Activated T-cell treated with anti-CD3 and anti-CD28 coated beads, Interleukin-2, amount 50 U/mL, for 4 hours (primary cell): ENCODE data around the gene POLR2L. TPM values are rescaled to one million over a fixed set of nuclear protein-coding genes. Genes with fewer than 3 reads are reported as not detected.
A peak's percentile ranks its signal among the peaks of the same experiment; 100 is the strongest.

Experiments
- ATAC-seq, 2 donors: fragments of 200-7000 bp; cut with Tn5 transposase; one replicate each; pipeline ENCODE4 v1.10.0; 2021
- DNase-seq: peaks from one replicate; pipeline ENCODE4 v3.0.0-alpha.2; 2020
- H3K27me3 Mint-ChIP-seq: one replicate; pipeline ENCODE4 v1.8.0; 2021; ENCODE audit warnings: low read depth, mixed read lengths
- H3K36me3 Mint-ChIP-seq: one replicate; pipeline ENCODE4 v1.8.0; 2022; ENCODE audit warnings: mixed read lengths; ENCODE audit not compliant: insufficient read depth
- H3K4me1 Mint-ChIP-seq: one replicate; pipeline ENCODE4 v1.8.0; 2021; ENCODE audit warnings: low read depth, mixed read lengths
- H3K4me3 Mint-ChIP-seq: one replicate; pipeline ENCODE4 v1.8.0; 2021; ENCODE audit warnings: mild to moderate bottlenecking, moderate library complexity, mixed read lengths
- H3K9me3 Mint-ChIP-seq: one replicate; pipeline ENCODE4 v1.8.0; 2021; ENCODE audit warnings: mixed read lengths
- total RNA-seq, 3 donors: library from RNA; stranded (reverse); gene quantifications; one replicate each; pipeline ENCODE4 v1.2.1, GENCODE V29; 2021

POLR2L gene
- total RNA-seq, 3 donors from 2014 or later: 167 to 183 (median 174) TPM

DNA sequence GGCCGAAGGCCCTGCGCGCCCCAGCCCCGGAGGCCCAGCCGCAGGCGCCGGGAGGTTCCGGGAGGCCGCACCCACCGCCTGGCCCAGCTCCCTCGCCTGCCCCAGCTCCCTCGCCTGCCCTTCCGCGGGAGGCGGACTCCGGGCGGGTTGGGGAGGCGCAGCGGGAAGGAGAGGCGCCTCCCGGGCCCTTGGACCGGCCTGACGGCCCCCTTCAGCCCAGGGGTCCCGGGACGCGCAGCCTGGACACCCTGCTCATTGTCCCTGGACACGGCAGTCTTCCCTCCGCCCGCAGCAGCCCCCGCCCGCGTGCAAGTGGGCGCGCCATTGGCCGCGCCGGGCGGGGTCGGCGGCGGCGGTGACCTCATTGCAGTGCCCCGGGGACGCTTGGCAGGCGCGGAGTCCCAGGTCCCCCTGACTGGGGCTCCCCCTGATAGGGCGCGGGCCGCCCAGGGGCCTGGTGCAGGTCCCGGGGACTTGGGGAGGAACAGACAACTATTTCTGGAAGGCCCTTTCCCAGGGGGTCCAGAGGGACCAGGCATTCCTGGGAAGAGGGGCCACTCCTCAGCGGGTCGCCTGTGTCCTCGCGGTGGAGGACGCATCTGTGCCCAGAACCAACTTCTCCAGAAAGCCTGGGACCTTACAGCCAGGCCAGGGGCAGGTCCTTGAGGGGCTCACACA, 9.1 kb downstream of the POLR2L start:
- ATAC-seq (peak; percentile 32 to 34), DNase-seq (no peak)
- peaks cover 34% of the 10 kb centered on the region for H3K27me3 Mint-ChIP-seq
- H3K4me3 Mint-ChIP-seq: peak overlapping the region; percentile 62
- H3K36me3 Mint-ChIP-seq: no peaks in the 10 kb centered on the region
- no peaks in the 10 kb centered on the region for H3K9me3 Mint-ChIP-seq
- H3K4me1 Mint-ChIP-seq: peaks cover 23% of the 10 kb centered on the region

DNA sequence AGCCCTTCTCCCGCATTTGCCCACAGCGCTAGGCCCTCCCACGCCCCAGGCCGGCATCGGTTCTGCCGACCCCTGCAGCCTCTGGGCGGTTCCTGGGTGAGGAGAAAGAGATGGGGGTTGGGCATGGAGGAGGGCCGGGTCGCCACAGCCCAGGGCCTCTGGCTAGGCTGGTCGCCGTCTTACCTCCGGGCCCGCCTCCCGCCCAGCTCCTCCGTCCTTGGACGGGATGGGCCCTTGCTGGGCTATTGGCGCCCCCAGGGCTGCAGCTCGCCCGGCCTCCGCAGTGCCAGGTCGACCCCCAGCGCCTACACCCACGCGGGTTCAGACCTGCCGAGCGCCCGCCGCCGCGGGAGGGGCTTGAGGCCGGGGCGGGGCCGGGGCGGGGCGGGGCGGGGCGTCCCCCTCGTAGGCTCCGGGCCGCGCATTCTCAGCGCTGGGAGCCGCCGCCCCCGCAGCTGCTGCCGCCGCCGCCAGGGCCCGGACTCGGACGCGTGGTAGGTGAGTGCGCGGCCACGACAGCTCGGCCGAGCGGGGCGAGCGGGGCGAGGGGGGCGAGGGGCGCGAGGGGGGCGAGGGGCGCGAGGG, 9.7 kb downstream of the POLR2L start, which contains the start of gene CD151:
TSS of gene CD151 (plus strand) at position 424 of the 585 bp plus-strand sequence. CDS start 3,118 bp downstream, outside the sequence.
- Mint-ChIP-seq H3K9me3 (no peaks in the 10 kb centered on the region), H3K27me3 (peaks cover 41% of the 10 kb centered on the region), H3K4me1 (peaks cover 25% of the 10 kb centered on the region), H3K36me3 (no peaks in the 10 kb centered on the region), H3K4me3 (peak within 1 kb of the TSS; percentile 62)
- ATAC-seq (peak; percentile 51 to 59), DNase-seq (peak; percentile 33)

DNA sequence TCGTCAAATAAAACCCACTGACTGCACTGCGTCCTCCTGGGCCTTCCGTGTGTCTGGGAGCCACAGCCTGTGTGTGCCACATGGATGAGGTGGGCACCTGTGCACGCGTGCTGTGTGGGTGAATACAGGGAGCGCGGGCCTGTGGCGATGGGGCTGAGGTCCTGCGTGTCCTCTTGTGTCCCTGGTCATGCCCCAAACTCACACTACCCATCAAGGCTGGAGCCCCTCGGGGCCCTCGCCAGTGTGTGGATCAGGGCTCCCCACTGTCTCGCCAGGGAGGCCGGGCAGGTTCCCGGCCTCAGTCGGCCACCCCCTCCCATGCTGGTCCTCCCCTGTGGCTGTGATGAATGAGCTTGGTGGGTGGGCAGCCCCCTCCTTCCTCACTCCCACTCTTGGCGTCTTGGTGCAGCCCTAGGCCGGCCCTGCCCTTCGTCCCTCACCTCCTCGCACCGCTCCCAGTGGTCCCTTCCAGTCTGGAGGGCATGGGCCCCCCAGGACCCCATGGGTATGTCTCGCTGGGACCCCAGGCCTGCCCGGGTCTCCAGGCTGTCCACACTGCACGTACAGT, 10.3 kb downstream of the POLR2L start:
- DNase-seq (no peak), ATAC-seq (no peak)
- H3K9me3 Mint-ChIP-seq: no peaks in the 10 kb centered on the region
- peaks cover 27% of the 10 kb centered on the region for H3K4me1 Mint-ChIP-seq
- peak overlapping the region; percentile 42 for H3K4me3 Mint-ChIP-seq
- H3K27me3 Mint-ChIP-seq: peaks cover 42% of the 10 kb centered on the region
- H3K36me3 Mint-ChIP-seq: no peaks in the 10 kb centered on the region

DNA sequence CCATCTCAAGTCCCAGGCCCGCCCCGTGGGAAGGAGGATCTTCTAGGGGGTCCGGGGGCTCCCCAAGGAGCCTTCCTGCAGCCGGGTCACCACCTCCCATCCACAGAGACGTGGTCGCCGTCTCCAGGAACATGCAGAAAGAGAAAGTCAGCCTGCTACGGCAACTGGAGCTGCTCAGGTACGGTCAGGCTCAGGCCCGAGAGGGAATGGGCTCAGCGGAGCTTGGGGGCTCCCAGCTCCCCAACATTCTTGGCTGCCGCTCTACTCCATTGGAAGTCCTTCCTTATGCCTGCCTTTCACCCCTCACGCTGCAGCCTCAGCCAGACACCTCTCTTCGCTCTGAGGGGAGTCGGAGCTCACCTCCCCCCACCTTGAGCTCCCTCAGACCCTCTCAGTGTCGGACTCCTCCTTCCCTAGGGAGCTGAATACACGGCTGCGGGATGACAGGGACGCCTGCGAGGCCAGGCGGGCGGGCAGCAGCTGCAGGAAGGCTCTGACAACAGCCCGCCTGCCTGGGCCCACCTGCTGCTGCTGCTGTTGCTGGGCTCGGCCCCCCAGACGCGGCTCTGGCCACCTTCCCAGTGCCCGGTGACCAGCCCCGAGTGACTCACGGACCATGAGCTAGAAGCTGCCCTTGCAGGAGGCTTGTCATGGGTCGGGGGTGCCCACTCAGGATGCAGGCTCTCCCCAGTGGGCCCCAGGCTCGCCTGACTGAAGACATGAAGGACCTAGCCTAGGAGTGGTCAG, 11.0 kb downstream of the POLR2L start:
- ATAC-seq (no peak), DNase-seq (no peak)
- peaks cover 31% of the 10 kb centered on the region for H3K4me1 Mint-ChIP-seq
- H3K27me3 Mint-ChIP-seq: peaks cover 44% of the 10 kb centered on the region
- peak overlapping the region; percentile 51 for H3K4me3 Mint-ChIP-seq
- no peaks in the 10 kb centered on the region for H3K36me3 Mint-ChIP-seq
- no peaks in the 10 kb centered on the region for H3K9me3 Mint-ChIP-seq

DNA sequence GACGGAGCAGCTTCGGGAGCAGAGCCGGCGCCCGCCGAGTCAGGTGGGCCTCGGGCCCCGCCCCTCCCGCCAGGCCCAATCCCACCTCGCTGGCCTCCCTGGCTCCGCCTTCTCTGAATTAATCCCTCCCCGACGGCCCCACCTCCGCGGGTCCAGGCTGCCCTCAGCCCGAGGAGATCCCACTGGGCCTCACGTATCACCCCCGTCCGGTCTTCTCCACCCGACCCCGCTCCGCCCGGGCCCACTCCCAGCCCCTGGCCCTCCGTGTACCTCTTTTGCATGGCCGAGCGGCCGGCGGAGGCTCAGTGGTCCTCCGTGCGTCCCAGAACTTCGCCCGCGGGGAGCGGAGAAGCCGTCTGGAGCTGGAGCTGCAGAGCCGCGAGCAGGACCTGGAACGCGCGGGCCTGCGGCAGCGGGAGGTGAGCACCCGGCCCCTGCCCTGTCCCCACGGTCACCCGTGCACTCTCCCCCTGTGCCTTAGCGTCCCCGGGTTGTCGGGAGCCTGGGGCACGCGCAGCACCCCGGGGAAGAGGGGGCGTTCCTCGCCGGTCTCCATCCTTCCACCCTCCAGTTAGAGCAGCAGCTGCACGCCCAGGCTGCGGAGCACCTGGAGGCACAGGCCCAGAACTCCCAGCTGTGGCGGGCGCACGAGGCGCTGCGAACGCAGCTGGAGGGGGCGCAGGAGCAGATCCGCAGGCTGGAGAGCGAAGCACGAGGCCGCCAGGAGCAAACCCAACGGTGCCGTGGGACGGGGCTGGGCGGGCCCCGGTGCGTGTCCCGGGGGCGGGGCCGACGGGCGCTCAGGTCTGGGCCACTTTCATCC, 11.8 kb downstream of the POLR2L start:
- H3K4me1 Mint-ChIP-seq: peaks cover 31% of the 10 kb centered on the region
- peak; percentile 53 to 55 for ATAC-seq
- H3K36me3 Mint-ChIP-seq: no peaks in the 10 kb centered on the region
- H3K9me3 Mint-ChIP-seq: no peaks in the 10 kb centered on the region
- H3K27me3 Mint-ChIP-seq: peaks cover 44% of the 10 kb centered on the region
- peak; percentile 41 for DNase-seq
- H3K4me3 Mint-ChIP-seq: peak overlapping the region; percentile 51

DNA sequence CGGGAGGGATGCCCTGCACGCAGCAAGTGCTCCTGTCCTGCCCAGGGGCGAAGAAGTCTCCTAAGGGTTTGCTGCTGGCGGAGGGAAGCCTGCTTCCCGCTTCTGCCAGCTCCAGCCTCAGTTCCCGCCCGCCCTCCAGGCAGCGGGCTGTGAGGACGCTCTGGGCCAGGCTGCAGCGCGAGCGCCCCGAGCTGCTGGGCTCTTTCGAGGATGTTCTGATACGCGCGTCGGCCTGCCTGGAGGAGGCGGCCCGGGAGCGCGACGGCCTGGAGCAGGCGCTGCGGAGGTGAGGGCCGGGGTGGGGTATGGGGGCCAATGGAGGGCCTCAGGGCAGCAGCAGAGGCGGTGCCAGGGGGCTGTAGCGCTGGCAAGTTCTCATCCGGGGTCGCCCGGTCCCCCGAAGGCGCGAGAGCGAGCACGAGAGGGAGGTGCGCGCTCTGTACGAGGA, 12.5 kb downstream of the POLR2L start:
- Mint-ChIP-seq H3K9me3 (no peaks in the 10 kb centered on the region), H3K36me3 (peaks cover 5% of the 10 kb centered on the region), H3K4me1 (peaks cover 31% of the 10 kb centered on the region), H3K4me3 (peak overlapping the region; percentile 38), H3K27me3 (peaks cover 48% of the 10 kb centered on the region)
- no peak for DNase-seq
- ATAC-seq: peak; percentile 5 to 12

DNA sequence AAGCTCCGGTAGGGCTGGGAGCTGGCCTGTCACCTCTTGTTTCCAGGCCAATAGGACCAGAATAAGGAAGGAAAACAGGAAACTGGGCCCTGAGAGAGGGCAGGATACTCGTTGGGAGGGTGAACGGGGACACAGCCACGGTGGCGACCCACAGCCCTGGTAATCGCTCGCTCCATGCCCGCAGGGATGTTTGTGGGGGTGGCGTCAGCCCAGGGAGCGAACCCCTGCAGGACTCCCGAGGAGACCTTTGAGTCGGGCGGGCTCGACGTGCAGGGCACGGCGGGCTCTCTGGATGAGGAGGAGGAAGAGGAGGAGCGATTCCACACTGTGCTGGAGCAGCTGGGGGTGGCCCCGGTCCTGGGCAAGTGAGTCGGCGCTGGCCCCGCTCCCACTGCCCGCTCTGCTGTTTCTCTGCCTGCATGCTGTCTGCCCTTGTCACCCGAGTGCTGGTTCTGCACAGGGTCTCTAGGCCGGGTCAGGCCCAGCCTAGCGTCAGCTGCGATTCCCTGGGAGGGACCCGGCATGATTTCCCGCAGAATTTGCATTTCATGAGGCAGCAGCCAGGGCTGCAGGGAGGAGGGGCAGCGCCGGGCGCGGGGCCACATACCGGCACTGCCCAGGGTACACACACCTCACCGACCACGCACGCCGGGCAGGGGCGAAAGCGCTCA, 13.0 kb downstream of the POLR2L start:
- Mint-ChIP-seq H3K4me1 (peaks cover 29% of the 10 kb centered on the region), H3K9me3 (no peaks in the 10 kb centered on the region), H3K36me3 (peaks cover 7% of the 10 kb centered on the region), H3K27me3 (peaks cover 48% of the 10 kb centered on the region), H3K4me3 (peak overlapping the region; percentile 38)
- DNase-seq (no peak), ATAC-seq (no peak)

DNA sequence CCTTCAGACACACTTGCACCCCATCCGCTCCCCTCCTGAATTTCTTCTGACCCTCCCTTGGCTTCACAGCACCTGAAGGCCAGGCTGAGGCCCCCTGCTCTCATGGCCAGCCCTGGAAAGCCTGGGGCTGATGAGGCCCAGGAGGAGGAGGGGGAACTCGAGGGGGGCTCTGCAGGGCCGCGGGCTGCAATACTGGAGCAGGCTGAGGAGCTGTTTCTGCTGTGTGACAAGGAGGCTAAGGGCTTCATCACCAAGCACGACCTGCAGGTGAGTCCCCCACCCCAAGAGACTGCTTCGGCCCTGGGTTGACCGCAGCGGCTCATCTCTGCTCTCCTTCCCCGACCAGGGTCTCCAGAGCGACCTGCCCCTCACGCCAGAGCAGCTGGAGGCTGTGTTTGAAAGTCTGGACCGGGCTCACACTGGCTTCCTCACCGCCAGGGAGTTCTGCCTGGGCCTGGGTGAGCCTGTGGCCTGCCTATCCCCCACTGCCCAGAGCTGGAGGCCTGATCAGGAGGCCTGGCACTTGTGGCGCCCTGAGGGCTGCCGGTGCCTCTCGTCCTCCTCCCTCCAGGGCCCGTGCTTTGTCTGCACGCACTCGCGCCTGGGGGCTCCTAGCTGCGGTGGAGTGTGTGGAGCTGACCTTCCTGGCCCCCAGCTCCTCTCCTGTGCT, 13.7 kb downstream of the POLR2L start:
- peaks cover 48% of the 10 kb centered on the region for H3K27me3 Mint-ChIP-seq
- peaks cover 7% of the 10 kb centered on the region for H3K36me3 Mint-ChIP-seq
- ATAC-seq: no peak
- H3K4me3 Mint-ChIP-seq: no peak overlapping the region
- H3K4me1 Mint-ChIP-seq: peaks cover 26% of the 10 kb centered on the region
- no peak for DNase-seq
- no peaks in the 10 kb centered on the region for H3K9me3 Mint-ChIP-seq

DNA sequence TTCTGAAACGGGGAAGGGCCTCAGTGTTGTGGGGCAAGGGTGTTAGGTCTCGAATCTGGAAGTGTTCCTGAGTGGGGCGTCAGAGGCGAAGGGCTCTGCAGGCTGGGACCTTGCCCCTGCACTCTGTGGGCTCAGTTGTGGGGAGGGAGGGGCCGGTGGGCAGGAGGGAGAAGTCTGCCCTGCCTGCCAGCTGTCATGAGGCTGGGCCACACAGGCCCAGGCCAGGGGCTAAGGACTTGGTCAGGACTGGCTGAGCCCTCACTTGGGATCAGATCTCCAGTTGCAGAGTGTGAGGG, 14.5 kb downstream of the POLR2L start, which contains the start of gene CRACR2B:
TSS of gene CRACR2B (plus strand) at position 23 of the 296 bp plus-strand sequence. CDS start 689 bp downstream, outside the sequence.
- Mint-ChIP-seq H3K4me1 (peaks cover 26% of the 10 kb centered on the region), H3K9me3 (no peaks in the 10 kb centered on the region), H3K27me3 (peaks cover 48% of the 10 kb centered on the region), H3K4me3 (peak within 1 kb of the TSS; percentile 51), H3K36me3 (peaks cover 9% of the 10 kb centered on the region)
- ATAC-seq: no peak
- DNase-seq: no peak

DNA sequence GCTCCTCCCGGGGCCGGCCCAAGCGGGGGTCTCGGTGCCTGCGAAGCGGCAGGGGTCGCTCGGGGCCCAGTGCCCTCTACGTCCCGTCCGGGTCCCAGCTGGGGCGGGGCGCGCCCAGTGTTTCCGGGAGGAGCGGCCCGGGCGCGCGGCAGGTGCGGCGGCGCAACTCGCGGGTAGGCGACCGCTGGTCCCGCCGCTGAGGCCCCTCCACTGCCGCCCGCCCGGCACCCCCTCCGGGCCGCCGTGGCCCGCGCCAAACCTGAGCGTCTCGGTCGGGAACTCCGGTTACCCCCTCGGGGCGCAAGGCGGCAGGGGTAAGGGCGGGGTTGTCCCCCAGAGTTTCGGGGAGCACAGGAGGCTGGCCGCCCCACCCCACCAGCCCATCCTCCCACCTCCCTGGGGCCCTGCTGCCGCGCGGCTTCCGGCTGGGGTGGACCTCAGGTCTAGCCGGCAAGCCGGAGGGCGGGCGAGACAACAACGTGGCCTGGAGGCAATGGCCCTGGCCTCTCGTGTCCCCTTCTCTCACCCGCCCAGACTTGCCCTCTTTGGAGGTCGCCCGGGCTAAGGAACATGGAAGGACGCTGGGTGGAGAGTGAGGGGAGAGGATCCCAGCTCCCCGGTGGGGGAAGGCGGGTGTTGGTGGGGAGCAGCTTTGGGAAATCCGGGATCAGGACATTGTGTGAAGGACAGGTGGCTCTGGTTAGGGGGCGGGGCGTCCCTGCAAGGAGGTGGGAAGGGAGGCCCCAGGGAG, 15.0 kb downstream of the POLR2L start:
- no peaks in the 10 kb centered on the region for H3K9me3 Mint-ChIP-seq
- peak overlapping the region; percentile 51 for H3K4me3 Mint-ChIP-seq
- ATAC-seq: peak in 1 of 2 donors; percentile 10
- DNase-seq: no peak
- peaks cover 9% of the 10 kb centered on the region for H3K36me3 Mint-ChIP-seq
- H3K4me1 Mint-ChIP-seq: peaks cover 27% of the 10 kb centered on the region
- H3K27me3 Mint-ChIP-seq: peaks cover 48% of the 10 kb centered on the region

DNA sequence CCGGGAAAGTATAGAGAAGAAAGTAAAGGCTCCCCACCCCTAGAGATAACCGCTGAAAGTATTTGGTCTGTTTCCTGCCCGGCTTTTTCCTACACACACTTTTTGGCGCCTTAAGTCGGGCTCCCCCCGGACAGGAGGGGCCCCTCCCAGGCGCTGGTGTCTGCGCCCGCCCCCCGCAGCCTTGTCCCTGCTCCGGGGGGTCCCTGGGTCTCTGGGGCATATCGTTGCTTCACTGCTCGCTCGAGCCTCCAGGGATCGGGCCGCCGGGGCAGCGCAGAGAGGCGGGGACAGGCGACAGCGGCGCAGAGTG, 15.5 kb downstream of the POLR2L start:
- peak in 1 of 2 donors; percentile 1 for ATAC-seq
- Mint-ChIP-seq H3K36me3 (peaks cover 9% of the 10 kb centered on the region), H3K4me1 (peaks cover 27% of the 10 kb centered on the region)

DNA sequence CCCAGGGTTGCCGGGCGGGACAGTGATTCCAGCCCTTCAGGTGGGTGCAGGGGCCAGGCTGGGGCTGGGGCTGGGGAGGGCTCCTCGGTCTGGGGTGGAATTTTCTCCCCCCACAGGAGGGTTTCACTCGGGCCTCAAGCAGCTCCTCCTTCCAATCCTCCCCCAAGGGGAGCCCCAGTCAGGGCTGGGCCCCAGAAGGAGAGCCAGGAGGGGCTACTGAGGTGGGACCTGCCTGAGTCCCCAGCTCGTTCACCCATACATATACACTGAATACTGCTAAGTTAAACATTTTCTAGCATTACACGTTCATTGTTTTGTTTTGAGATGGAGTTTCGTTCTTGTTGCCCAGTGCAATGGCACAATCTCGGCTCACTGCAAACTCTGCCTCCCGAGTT, 16.1 kb downstream of the POLR2L start:
- Mint-ChIP-seq H3K36me3 (peaks cover 9% of the 10 kb centered on the region), H3K4me1 (peaks cover 24% of the 10 kb centered on the region), H3K4me3 (peak overlapping the region; percentile 74), H3K9me3 (no peaks in the 10 kb centered on the region), H3K27me3 (peaks cover 38% of the 10 kb centered on the region)
- ATAC-seq (no peak), DNase-seq (no peak)

More for the DNA sequence above, 15.5 kb downstream of the POLR2L start:
- H3K27me3 Mint-ChIP-seq: peaks cover 44% of the 10 kb centered on the region
- H3K9me3 Mint-ChIP-seq: no peaks in the 10 kb centered on the region
- DNase-seq: no peak
- H3K4me3 Mint-ChIP-seq: peak overlapping the region; percentile 74
